ACHN (cell line): ENCODE results near the gene BLNK.

Experiments used
- DNase-seq: peaks from one replicate; pipeline ENCODE4 v3.0.0-alpha.2; 2015
- in situ Hi-C: cut with HindIII; loops from 2 replicates; pipeline ENCODE4 v1.10.0; 2017; ENCODE audit warnings: low sequenced_read_pairs, low pct_ligation_motif_present, low pct_unique_long_range_greater_than_20kb

BLNK gene

DNA sequence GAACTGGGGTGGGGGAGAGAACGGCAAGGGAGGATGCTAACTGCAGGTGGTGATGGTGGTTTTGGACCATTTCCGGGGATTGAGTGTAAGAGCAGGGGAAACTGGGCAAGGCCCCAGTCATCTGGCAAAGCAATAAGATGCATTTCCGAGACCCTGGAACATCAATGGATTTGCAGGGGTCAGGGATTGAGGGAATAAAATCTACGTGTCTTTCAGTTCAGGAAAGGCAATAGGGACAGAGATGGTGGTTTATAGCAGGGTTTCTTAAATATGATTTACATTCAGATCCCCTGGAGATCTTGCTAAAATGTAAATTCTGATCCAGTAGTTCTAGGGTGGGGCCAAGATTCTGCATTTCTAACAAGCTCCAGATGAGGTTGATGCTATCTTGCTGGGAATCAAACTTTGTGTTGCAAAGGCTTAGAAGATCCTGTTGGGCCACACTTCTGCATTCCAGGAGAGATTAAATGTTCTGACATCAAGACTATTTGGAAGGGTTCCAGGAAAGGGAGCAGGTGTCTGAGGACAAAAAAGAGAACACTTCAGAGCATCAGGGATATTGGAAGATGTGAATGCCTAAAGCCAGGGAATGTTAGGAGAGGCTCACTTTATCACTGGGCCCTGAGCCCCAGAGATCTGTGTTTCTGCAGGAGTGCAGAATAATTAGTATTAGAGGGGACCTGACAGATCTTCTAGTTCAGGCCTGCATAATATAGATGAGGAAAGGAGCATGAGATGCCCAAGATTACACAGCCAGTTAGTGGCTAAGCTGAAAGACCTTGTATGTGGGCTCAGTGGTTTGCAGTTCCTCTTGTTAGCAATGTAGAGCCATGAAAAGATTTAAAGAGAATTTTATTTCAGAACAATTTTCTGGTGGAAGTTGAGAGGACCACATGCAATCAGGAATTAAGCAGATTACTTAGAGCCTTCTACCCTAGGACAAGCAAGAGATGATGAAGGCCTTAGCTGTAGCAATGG, 32.4 kb downstream of the BLNK start:
- DNase-seq: no peak
- in situ Hi-C loops: no loop called here

DNA sequence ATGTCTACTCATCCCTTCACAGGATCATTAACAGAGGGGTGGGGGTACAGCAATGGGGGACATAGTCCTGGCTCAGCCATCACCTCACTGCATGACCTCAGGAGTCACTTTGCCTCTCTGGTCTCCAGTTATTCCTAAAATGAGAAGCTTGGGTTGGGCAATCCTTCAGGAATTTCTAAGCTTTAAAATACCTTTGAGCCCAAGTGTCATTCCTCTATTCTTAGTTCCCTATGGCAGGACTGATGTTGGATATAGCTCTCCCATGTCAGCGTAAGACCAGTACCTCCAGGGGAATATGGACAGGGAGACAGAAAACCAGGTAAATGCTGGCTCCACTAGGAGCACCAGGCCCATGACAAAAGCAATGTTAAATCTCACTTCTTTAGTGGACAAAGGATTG, 34.5 kb downstream of the BLNK start:
- DNase-seq: no peak
- in situ Hi-C loops: no loop called here

DNA sequence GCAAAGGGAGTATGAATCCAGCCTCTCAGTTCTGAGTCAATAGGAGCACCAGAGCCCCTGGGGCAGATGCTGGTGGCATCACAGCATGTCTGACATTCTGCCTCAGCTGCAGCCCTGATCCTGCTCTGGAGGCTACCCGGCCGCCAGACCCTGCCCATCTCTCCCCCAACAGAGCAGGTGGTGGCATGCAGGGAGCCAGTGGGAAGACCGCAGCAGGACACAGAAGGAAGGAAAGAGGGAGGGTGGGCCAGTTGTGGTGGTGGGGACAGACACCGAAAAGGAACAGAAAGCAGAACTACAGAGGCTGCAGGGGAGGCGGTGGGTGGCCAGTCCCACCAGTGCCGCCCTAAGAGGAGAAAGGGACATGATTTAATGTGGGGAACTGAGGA, 35.3 kb downstream of the BLNK start:
- no peak for DNase-seq
- in situ Hi-C loops: no loop called here

DNA sequence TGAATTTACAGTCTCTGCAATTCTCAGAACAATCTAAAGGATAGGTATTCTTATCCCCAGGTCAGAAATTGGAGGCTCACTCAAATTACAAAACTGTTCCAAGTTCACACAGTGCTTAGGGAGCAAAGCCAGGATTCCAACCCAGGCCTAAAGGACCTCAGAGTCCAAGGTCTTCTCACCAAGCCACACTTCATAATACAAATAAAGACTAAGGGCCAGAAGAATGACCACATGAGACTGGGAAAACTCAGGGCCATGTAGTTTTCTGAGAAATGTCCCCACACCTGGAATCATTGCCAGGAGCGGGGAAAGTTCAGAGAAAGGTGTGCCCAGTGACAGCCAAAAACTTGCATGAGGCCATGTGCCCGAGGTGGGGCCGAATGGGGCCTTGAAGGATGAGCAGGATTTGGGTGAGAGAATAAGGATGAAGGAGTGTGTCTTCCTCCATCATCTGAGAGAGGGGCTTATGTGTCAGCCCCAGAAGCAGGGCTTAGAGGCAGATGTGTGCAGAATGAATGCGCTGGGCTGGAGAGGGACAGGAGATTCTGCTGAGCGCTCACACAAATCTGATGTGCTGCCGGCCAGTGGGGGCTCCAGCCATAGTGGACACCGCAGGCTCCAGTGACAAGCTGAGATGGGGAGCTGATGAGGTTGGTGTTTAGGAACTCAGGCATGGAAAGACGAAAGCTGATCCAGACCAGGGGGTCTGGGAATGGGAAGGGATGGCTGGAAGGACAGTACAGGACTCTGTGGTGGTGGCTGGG, 35.9 kb downstream of the BLNK start:
- DNase-seq: no peak
- in situ Hi-C loops: no loop called here

DNA sequence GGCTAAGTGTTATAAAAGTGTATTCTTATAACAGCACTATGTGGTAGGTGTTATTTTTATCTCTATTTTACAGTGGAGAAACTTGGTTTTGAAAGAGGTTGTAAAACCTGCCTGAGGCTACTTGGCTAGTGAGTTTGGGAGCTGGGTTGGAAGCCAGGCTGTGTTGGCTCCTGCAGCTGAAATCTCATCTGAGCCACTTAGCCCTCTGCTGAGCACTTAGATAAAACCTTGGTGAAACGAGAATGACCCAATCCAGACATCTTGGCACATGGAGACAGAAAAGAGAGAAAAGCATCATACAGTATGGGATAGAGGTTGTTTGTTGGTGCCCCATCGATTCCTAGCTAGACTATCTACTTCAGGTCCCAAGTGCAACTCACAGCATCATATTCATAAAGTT, 37.4 kb downstream of the BLNK start:
- in situ Hi-C loops: no loop called here
- no peak for DNase-seq

DNA sequence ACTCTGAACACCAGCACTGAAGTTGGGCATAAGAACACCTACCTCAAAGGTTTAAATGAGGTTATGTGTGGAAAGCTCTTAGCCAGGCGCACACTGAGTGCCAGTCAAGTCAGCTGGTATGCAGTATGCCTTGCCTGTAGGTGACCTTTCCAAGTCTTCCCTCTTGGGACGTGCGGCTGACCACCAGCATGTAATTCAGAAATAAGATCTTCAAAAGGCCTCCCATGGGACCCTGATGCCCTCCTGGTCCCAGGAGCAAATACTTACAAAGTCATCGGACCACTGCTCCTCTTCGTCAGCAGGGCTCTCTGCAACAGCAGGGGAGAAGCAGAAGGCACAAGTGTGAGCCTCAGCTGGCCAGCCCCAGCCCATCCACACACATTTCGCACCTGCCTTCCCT, 40.8 kb downstream of the BLNK start:
- DNase-seq: no peak
- in situ Hi-C loops: no loop called here

DNA sequence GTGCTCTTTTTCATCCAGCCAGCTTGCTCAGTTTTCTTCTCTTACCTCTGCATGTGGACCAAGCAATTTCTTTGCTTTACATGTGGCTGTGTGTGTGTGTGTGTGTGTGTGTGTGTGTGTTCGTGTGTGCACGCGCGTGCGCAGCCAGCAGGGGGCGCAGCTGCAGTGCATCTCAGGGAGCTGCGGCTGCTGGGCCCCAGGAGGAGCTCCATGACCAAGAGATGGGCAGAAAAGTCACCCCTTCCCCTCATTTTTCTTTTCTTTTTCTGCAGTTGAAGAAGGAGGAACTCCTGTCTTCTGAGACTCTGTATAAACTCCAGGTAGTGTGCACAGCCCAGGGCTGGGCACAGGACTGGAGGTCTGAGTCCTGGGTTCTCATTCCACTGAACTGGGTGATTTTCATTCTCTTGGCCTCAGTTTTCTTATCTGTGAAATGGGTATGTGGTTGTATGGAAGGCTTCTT, 41.8 kb downstream of the BLNK start:
- in situ Hi-C loops: no loop called here

DNA sequence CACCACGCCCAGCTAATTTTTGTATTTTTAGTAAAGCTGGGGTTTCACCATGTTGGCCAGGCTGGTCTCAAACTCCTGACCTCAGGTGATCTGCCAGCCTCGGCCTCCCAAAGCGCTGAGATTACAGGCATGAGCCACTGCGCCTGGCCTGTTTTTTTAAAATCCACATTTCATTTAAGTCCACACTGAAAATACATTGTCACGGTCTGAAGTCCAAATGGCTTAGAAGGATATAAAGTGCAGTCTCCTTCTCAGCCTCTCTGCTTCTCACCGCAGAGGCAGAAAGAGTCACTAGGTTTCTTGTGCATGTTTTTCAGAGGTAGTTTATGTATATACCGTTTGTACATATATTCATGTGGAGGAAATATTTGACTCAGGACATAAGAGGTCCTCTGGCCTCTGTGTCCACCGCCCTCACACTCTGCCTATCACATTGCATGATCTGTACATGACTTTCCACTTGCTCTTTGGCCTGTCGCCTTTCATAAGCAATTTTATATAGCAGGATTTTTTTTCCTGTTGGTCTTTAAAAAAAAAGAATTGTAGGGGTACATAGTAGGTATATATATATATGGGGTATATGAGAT, 42.9 kb downstream of the BLNK start:
- no peak for DNase-seq
- in situ Hi-C loops: no loop called here

More for the DNA sequence above, 41.8 kb downstream of the BLNK start:
- DNase-seq: peak; percentile 78

DNA sequence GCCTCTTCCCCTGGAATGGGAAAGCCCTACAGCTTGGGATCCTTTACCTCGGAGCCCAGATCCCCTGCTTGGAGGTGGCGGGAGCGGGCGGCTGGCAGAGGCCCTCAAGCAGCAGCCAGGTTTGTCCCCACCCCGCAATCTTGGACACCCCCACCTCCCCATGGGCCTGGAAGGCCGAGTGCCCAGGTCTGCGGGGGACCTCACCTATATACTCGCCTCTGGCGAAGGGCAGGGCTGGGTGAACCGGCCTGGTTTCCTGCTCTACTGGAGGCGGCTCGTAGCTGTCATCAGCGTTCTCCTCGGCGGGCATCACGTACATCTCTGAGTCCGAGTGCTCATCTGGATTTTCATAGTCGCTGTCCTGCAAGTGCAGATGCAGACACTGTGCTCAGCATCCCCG, 44.2 kb downstream of the BLNK start:
- in situ Hi-C loops: no loop called here

DNA sequence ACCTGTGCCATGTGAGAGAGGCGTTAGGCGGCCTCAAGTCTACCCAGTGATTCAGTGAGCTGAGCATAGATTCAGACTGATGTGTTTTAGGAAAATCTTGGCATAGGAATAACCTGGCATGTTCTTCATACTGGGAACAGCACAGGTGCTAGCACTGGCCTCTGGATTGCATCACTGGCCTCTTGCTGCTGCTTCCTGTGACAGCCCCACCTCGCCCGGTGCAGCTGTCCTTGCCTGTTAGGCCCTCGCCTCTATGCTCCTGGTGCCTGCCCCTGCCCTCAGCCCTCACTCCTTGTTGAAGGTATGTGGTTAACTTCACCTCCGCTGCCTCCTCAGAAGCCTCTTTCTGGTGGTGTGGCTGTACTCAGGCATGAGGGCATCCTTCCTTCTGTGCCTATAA, 46.2 kb downstream of the BLNK start:
- in situ Hi-C loops: no loop called here
- no peak for DNase-seq

More for the DNA sequence above, 44.2 kb downstream of the BLNK start:
- no peak for DNase-seq

DNA sequence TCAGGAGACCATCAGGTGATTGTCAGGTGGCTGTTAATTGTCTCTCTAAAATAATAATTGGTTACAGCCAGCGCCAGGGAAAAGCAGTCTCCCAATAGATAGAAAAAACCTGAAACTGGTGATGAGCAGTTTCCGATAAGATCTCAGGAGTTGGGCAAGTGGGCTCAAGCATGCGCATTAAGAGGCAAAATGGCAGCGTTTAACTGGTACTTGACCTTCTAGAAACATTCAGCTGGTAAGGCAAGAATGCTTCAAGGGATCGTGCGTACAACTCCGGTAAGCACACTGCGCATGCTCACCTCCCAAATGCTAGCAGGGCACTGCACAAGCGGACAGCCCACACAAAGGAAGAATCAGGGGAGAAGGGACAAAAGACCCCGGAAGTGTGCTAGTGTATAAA, 48.5 kb downstream of the BLNK start:
- DNase-seq: no peak
- in situ Hi-C loops: no loop called here

DNA sequence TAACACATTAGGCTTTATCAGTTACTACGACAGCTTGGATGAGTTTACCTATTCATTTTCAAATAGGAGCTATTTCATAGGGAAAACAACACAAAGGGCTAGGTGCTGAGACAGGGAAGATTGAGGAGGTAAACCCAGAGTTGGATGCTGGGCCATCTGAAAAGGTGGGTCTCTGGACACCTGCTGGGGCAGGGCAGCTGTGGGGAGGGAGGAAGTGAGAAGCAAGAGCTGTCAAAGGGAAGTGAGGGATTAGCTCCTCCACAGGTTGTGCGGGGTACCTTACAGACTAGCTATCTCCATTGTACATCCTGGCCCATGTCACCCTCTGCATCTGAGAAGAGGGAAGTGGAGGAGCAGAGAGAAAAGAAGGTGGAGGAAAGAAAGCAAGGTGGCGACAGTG, 48.9 kb downstream of the BLNK start:
- in situ Hi-C loops: no loop called here

DNA sequence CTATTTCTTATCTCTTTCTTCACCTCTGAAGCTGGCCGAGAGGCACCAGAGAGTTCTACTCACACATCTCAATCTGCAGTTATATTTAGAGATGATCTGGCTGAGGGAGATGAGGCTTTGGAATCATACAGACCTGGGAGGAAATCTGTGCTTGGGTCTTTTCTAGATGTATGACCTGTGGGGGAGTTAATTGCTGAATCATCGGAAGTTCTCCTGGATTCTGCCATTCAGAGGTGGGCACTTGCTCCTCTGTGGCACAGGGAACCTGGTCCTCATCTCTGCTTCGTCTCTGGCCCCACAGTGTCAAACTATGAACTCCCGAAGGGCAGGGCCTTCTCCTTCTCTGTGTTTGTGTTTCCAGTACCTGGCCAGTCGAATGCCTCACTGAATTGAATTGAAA, 52.5 kb downstream of the BLNK start:
- no peak for DNase-seq
- in situ Hi-C loops: no loop called here

More for the DNA sequence above, 48.9 kb downstream of the BLNK start:
- no peak for DNase-seq

DNA sequence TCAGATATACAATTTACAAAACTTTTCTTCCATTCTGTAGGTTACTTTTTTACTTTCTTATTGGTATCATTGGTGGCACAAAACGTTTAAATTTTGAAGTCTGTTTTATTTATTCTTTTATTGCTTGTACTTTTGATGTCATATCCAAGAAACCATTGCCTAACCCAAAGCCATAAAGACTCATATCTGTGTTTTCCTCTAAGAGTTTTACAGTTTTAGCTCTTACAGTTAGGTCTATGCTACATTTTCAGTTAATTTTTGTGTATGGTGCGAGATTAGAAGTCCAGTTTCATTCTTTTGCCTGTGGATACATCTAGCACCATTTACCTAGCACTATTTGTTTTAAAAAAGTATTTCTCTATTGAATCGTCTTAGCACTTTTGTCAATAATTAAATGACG, 53.7 kb downstream of the BLNK start:
- in situ Hi-C loops: no loop called here
- no peak for DNase-seq

DNA sequence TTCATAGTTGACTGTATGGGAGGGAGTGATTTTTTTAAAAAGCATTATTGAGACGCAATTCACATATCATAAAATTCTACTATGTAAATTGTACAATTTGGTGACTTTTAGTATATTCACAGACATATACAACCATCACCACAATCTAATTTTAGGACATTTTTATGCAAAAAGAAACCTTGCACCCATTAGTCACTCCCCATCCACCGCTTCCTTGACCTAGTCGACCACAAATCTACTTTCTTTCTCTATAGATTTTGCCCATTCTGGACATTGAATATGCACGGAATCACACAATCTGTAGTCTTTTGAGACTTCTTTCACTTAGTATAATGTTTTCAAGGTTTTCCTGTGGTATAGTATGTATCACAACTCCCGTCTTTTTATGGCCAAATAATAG, 54.6 kb downstream of the BLNK start:
- no peak for DNase-seq
- in situ Hi-C loops: no loop called here

DNA sequence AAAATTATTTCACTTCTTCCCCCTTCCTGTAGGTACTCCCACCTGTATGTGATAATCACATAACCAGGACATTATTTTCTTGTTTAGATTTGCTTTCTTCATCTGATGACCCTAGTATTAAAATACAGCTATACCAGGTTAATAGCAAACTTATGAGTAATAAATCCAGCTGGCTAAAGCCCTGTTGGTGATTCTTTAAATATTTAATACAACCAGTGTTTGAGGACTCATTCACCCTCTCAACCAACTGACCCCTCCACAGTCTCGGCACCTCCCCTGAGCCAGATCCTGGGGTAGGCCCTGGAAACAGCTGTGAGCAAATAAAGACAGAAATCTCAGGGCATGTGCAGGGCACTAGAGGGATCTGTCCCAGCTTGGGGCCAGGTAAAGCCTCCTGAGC, 58.5 kb downstream of the BLNK start:
- in situ Hi-C loops: no loop called here
- no peak for DNase-seq

DNA sequence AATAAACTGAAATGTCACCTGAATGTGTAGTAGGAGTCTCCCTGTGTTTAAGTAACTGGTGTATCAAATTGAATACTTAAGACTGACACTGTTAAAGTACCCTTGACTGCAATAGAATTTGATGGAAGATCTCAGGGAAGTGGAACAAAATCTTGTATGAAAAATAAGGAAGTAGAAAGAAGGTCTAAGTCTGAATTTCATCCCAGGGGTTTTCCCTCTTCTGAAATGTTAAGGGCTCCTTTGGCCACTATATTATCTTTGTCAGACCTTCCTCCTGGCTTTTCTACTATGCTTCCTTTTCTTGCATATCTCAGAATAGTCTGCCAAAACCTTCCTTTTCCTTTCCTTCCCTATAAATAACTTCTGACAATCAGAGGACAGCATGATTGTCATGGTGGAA, 59.6 kb downstream of the BLNK start:
- DNase-seq: no peak
- in situ Hi-C loops: no loop called here

DNA sequence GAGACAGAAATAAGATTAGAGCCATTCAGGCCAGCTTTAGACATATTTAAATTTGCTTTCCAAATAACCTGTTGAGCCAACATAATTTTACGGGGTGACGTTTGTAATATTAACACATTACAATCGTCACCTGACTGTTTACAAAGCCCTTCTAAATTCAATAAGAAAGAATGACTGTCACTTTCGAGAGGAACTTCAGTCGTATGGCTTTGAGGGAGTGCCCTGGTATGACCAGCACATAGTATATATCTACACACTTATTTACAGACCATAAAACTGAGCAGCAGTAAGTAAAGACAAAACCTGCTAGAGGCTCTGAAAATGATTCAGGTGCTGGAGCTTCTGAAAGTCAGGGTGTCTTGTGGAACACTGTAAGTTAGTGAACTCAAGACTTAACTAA, 62.4 kb downstream of the BLNK start:
- in situ Hi-C loops: no loop called here
- no peak for DNase-seq

DNA sequence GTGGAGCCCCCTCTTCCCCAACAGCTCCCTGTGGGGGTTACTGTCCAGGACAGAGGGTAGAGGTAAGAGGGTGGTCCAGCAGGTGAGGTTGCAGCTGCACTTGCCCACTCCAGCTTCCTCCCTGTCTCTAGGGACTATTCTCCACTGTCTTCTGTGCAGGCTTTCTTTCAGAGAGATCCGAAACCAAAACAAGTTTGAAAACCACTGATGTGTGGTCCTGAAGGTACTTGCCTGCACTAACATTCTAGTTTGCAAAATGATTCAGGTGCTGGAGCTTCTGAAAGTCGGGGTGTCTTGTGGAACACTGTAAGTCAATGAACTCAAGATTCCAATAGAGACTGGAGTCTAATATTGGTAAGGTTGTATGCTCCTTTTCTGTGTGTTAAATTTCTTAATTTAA, 63.1 kb downstream of the BLNK start:
- no peak for DNase-seq
- in situ Hi-C loops: no loop called here
